GM23248 (cell line): ENCODE measurements around the gene VTI1A. TPM values are rescaled to one million over a fixed set of nuclear protein-coding genes. Genes with fewer than 3 reads are reported as not detected.

Experiments used
- DNase-seq: peaks from one replicate; pipeline ENCODE4 v3.0.0-alpha.2; 2015
- H2AFZ ChIP-seq: fragments of 200-600 bp; sonication (generic); 2 replicates; pipeline ENCODE4 v1.6.1; 2016; ENCODE audit warnings: antibody characterized with exemption
- H3F3A ChIP-seq: fragments of 200-600 bp; sonication (generic); 2 replicates; pipeline ENCODE4 v1.6.1; 2016; ENCODE audit warnings: mild to moderate bottlenecking, antibody characterized with exemption, mixed run types; ENCODE audit not compliant: insufficient read depth
- H3K27ac ChIP-seq: fragments of 200-600 bp; sonication (generic); 2 replicates; pipeline ENCODE4 v1.5.1; 2016; ENCODE audit warnings: mild to moderate bottlenecking
- H3K27me3 ChIP-seq: fragments of 200-600 bp; sonication (generic); replicated peaks from 2 replicates; pipeline ENCODE4 v1.6.1; 2016; ENCODE audit warnings: mild to moderate bottlenecking; ENCODE audit not compliant: insufficient read depth
- H3K36me3 ChIP-seq: fragments of 200-600 bp; sonication (generic); 2 replicates; pipeline ENCODE4 v1.6.1; 2016; ENCODE audit warnings: low read depth, mild to moderate bottlenecking
- H3K4me1 ChIP-seq: fragments of 200-600 bp; sonication (generic); 2 replicates; pipeline ENCODE4 v1.6.1; 2016; ENCODE audit warnings: mild to moderate bottlenecking; ENCODE audit not compliant: insufficient read depth
- H3K4me2 ChIP-seq: fragments of 200-600 bp; sonication (generic); one replicate; pipeline ENCODE4 v1.6.1; 2016; ENCODE audit warnings: mild to moderate bottlenecking; ENCODE audit not compliant: unreplicated experiment
- H3K4me3 ChIP-seq: fragments of 200-600 bp; sonication (generic); 2 replicates; pipeline ENCODE4 v1.5.1; 2016; ENCODE audit warnings: mild to moderate bottlenecking
- H3K79me2 ChIP-seq: fragments of 200-600 bp; sonication (generic); 2 replicates; pipeline ENCODE4 v1.6.1; 2016; ENCODE audit warnings: mild to moderate bottlenecking; ENCODE audit not compliant: insufficient read depth
- H3K9ac ChIP-seq: fragments of 200-600 bp; sonication (generic); 2 replicates; pipeline ENCODE4 v1.6.1; 2016; ENCODE audit warnings: mild to moderate bottlenecking
- H3K9me2 ChIP-seq: fragments of 200-600 bp; sonication (generic); 2 replicates; pipeline ENCODE4 v1.6.1; 2016; ENCODE audit warnings: mixed run types, mild to moderate bottlenecking, moderate library complexity; ENCODE audit not compliant: insufficient read depth
- H3K9me3 ChIP-seq: fragments of 200-600 bp; sonication (generic); one replicate; pipeline ENCODE4 v1.6.1; 2017; ENCODE audit warnings: low read depth
- H4K20me1 ChIP-seq: fragments of 200-600 bp; sonication (generic); 2 replicates; pipeline ENCODE4 v1.6.0; 2016; ENCODE audit not compliant: insufficient read depth
- EZH2 ChIP-seq: fragments of 200-600 bp; sonication (generic); IDR thresholded peaks from 2 replicates; pipeline ENCODE4 v1.6.1; 2018; ENCODE audit warnings: antibody characterized with exemption, mild to moderate bottlenecking; ENCODE audit not compliant: insufficient read depth, poor library complexity, severe bottlenecking
- EZH2phosphoT487 ChIP-seq: fragments of 200-600 bp; sonication (generic); IDR thresholded peaks from 2 replicates; pipeline ENCODE4 v1.6.1; 2018; ENCODE audit warnings: antibody characterized with exemption, moderate library complexity, mild to moderate bottlenecking, low read depth; ENCODE audit not compliant: insufficient read depth
- WGBS, 2 experiments: methylation state at CpG; one replicate each; pipeline ENCODE4 v1.1.6; 2015 to 2017; ENCODE audit warnings: low lambda C conversion rate in 2 of 2, low coverage in 1 of 2; ENCODE audit errors: missing lambda C conversion rate in 2 of 2; 5-methylcytosine and 5-hydroxymethylcytosine counted together
- in situ Hi-C: fragments of 300-500 bp; cut with MboI; formaldehyde crosslinking; loops from 2 replicates; pipeline ENCODE4 v1.15.0; 2020
- polyA plus RNA-seq: library from polyadenylated mRNA; unstranded; fragments of >200 nt; fragmentation: Nextera tagmentation; extraction: Ambion mirVana; gene quantifications from 2 replicates; pipeline ENCODE4 v1.2.1, GENCODE V29; 2016
- total RNA-seq: library from RNA; depleted of rRNA; stranded (reverse); fragments of >200 nt; shearing (Covaris generic); gene quantifications from 2 replicates; pipeline ENCODE4 v1.2.3, GENCODE V29; 2014

VTI1A gene
- total and polyA plus RNA-seq, 2 experiments from 2014 or later: 21.6 to 26.4 TPM

GRCh38 chr10:112701211-112701877, 254.3 kb downstream of the VTI1A start:
- no peaks in the 10 kb centered on the region for H3K36me3 ChIP-seq
- H3K27ac ChIP-seq: no peak overlapping the region
- H3K9me3 ChIP-seq: no peaks in the 10 kb centered on the region
- H3K4me1 ChIP-seq: no peaks in the 10 kb centered on the region
- no peak for TF ChIP-seq EZH2
- no peak for TF ChIP-seq EZH2phosphoT487
- H3K27me3 ChIP-seq: no peaks in the 10 kb centered on the region
- in situ Hi-C loops: no loop called here
- no peak overlapping the region for H3K9ac ChIP-seq
- H3K9me2 ChIP-seq: no peaks in the 10 kb centered on the region
- DNase-seq: peak; percentile 8
- no peak overlapping the region for H2AFZ ChIP-seq
- no peaks in the 10 kb centered on the region for H3F3A ChIP-seq
- no peaks in the 10 kb centered on the region for H3K79me2 ChIP-seq
- 89% methylated on average over 4 of the region's 4 CpGs for WGBS, 2 experiments
- H3K4me3 ChIP-seq: no peak overlapping the region
- no peak overlapping the region for H3K4me2 ChIP-seq
- H4K20me1 ChIP-seq: no peaks in the 10 kb centered on the region

- TF ChIP-seq EZH2phosphoT487: no peak
- no peak for TF ChIP-seq EZH2
- no peak for DNase-seq
- Histone ChIP-seq H3K4me2 (no peak overlapping the region), H3K4me3 (no peak overlapping the region), H3K4me1 (no peaks in the 10 kb centered on the region), H3K79me2 (no peaks in the 10 kb centered on the region), H3K9ac (no peak overlapping the region), H4K20me1 (no peaks in the 10 kb centered on the region), H3K9me2 (no peaks in the 10 kb centered on the region), H2AFZ (no peak overlapping the region), H3K36me3 (no peaks in the 10 kb centered on the region), H3F3A (no peaks in the 10 kb centered on the region), H3K27me3 (no peaks in the 10 kb centered on the region), H3K27ac (no peak overlapping the region), H3K9me3 (no peaks in the 10 kb centered on the region)
- in situ Hi-C loops: no loop called here
- 97 to 98% methylated on average over 2 of the region's 2 CpGs for WGBS, 2 experiments
Measured at GRCh38 chr10:112701878-112702255, 254.9 kb downstream of the VTI1A start.

- H3K36me3 ChIP-seq: no peaks in the 10 kb centered on the region
- no peaks in the 10 kb centered on the region for H3K4me1 ChIP-seq
- 96 to 97% methylated on average over 6 of the region's 6 CpGs for WGBS, 2 experiments
- H3K27me3 ChIP-seq: no peaks in the 10 kb centered on the region
- no peak overlapping the region for H3K27ac ChIP-seq
- no peak overlapping the region for H2AFZ ChIP-seq
- H3K4me2 ChIP-seq: no peak overlapping the region
- H3F3A ChIP-seq: no peaks in the 10 kb centered on the region
- no peaks in the 10 kb centered on the region for H3K79me2 ChIP-seq
- DNase-seq: no peak
- no peak overlapping the region for H3K9ac ChIP-seq
- H3K9me3 ChIP-seq: no peaks in the 10 kb centered on the region
- no peaks in the 10 kb centered on the region for H4K20me1 ChIP-seq
- no peak overlapping the region for H3K4me3 ChIP-seq
- TF ChIP-seq EZH2phosphoT487: no peak
- no peak for TF ChIP-seq EZH2
- H3K9me2 ChIP-seq: no peaks in the 10 kb centered on the region
- in situ Hi-C loops: no loop called here
Measured at GRCh38 chr10:112706577-112706976, 259.6 kb downstream of the VTI1A start.

- H3K9me2 ChIP-seq: no peaks in the 10 kb centered on the region
- 87 to 92% methylated on average over 5 of the region's 5 CpGs for WGBS, 2 experiments
- no peaks in the 10 kb centered on the region for H3K27me3 ChIP-seq
- no peaks in the 10 kb centered on the region; the same call in 1 of the 2 replicates for H3K4me1 ChIP-seq
- H3K4me2 ChIP-seq: no peak overlapping the region
- no peaks in the 10 kb centered on the region for H3F3A ChIP-seq
- no peak overlapping the region for H2AFZ ChIP-seq
- TF ChIP-seq EZH2 (no peak), EZH2phosphoT487 (no peak)
- no peak for DNase-seq
- no peaks in the 10 kb centered on the region for H4K20me1 ChIP-seq
- no peak overlapping the region for H3K27ac ChIP-seq
- no peak overlapping the region for H3K9ac ChIP-seq
- H3K79me2 ChIP-seq: no peaks in the 10 kb centered on the region
- no peak overlapping the region for H3K4me3 ChIP-seq
- in situ Hi-C loops: no loop called here
- no peaks in the 10 kb centered on the region for H3K36me3 ChIP-seq
- H3K9me3 ChIP-seq: no peaks in the 10 kb centered on the region
Measured at GRCh38 chr10:112708461-112708860, 261.4 kb downstream of the VTI1A start.

- no peaks in the 10 kb centered on the region for H3K36me3 ChIP-seq
- no peaks in the 10 kb centered on the region for H4K20me1 ChIP-seq
- no peak for DNase-seq
- no peak overlapping the region for H3K27ac ChIP-seq
- H2AFZ ChIP-seq: no peak overlapping the region
- H3K9me2 ChIP-seq: no peaks in the 10 kb centered on the region
- no peak overlapping the region for H3K4me2 ChIP-seq
- TF ChIP-seq EZH2 (no peak), EZH2phosphoT487 (no peak)
- no peak overlapping the region for H3K9ac ChIP-seq
- H3K9me3 ChIP-seq: no peaks in the 10 kb centered on the region
- 51 to 60% methylated on average over 2 of the region's 2 CpGs for WGBS, 2 experiments
- H3K4me1 ChIP-seq: no peaks in the 10 kb centered on the region; the same call in 1 of the 2 replicates
- H3K27me3 ChIP-seq: no peaks in the 10 kb centered on the region
- in situ Hi-C loops: no loop called here
- no peaks in the 10 kb centered on the region for H3F3A ChIP-seq
- H3K4me3 ChIP-seq: no peak overlapping the region
- no peaks in the 10 kb centered on the region for H3K79me2 ChIP-seq
Measured at GRCh38 chr10:112710528-112710927, 263.5 kb downstream of the VTI1A start.
